ENCODE data around the gene NKIRAS2. TPM values are rescaled to one million over a fixed set of nuclear protein-coding genes. Genes with fewer than 3 reads are reported as not detected.
"Not testable (repeated sequence)": the region's sequence is repeated elsewhere in the genome, so short reads cannot be mapped to it uniquely, and the experiment has no call there.

Gene NKIRAS2
- total RNA-seq, 1 donor from 2014 or later = 28.8 TPM

GRCh38 chr17:42001729-42002128, 18.2 kb upstream of the NKIRAS2 start:
- Histone ChIP-seq H3K9me3 (no peaks in the 10 kb centered on the region), H3K4me1 (peaks cover 12% of the 10 kb centered on the region), H3K4me3 (no peak overlapping the region), H3K27me3 (no peaks in the 10 kb centered on the region), H3K27ac (no peak overlapping the region), H3K36me3 (peaks cover 69% of the 10 kb centered on the region)
- ATAC-seq (no peak), DNase-seq (no peak)
- intact Hi-C loops (cut with DNase I) = no loop called here
- no peak for TF ChIP-seq CTCF (IDR thresholded peaks at IDR 0.05)

DNA sequence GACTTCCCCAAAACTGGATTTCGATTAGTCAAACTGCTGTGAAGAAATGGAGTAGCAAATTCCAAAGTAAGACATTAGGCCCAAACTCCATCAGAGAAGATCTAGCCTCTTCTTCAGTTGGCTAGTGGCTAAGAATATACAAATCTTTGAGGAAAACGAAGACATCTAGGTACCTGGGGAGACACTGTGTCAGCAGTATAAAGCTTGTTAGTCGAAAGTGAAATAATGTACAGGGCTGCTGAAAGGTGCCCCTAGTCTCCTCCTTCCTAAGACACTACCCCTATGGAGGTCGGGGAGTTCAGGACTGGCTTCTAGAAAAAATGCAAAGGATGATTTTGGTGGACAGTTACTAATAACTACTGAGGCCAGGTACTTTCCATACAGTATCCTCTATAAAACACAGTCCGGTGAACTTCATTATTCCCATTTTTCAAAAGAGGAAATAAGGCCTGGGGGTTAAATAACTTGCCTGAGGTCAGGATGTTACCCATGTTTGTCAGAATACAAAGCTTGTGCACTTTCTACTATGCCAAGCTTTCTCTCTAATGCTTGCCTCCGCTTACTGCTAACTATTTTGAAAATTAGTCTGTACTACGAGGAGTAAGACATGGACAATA, 17.6 kb upstream of the NKIRAS2 start:
- H3K27ac ChIP-seq = no peak overlapping the region
- no peak overlapping the region for H3K4me3 ChIP-seq

DNA sequence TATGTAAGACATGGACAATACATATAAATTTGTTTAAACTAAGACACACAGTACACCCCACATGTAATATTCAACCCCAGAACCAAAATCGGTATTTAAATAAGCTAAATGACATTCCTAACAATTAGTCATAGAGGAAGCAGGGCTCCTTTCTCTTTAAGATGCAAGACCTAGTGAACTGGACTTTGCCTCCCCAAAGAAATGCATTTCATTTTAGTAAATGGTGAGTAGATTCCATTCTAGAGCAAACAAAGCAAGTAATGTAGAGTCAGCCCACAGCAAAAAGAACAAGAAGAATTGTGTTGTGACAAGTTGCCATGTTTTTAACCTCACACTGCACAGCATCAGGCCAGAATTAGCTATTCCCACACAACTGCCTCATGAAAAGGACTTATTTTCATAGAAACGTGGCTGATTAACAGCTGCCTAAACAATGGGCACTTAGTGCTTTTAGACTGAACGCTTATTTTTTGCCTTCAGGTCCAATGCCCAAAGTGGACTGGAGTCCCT, 17.0 kb upstream of the NKIRAS2 start:
- H3K36me3 ChIP-seq = peaks cover 57% of the 10 kb centered on the region
- ATAC-seq (no peak), DNase-seq (no peak)
- no peaks in the 10 kb centered on the region for H3K27me3 ChIP-seq
- H3K9me3 ChIP-seq = no peaks in the 10 kb centered on the region
- no peak for TF ChIP-seq CTCF (IDR thresholded peaks at IDR 0.05)
- intact Hi-C loops (cut with DNase I) = no loop called here
- peaks cover 18% of the 10 kb centered on the region for H3K4me1 ChIP-seq
- H3K27ac ChIP-seq = no peak overlapping the region
- no peak overlapping the region for H3K4me3 ChIP-seq

More for the DNA sequence above, 17.6 kb upstream of the NKIRAS2 start:
- Histone ChIP-seq H3K36me3 (peaks cover 63% of the 10 kb centered on the region), H3K9me3 (no peaks in the 10 kb centered on the region), H3K4me1 (peaks cover 17% of the 10 kb centered on the region), H3K27me3 (no peaks in the 10 kb centered on the region)
- ATAC-seq (no peak), DNase-seq (no peak)
- intact Hi-C loops (cut with DNase I) = no loop called here
- TF ChIP-seq CTCF (IDR thresholded peaks at IDR 0.05) = no peak

- Histone ChIP-seq H3K27ac (no peak overlapping the region), H3K27me3 (no peaks in the 10 kb centered on the region), H3K4me1 (peaks cover 30% of the 10 kb centered on the region), H3K36me3 (peaks cover 34% of the 10 kb centered on the region), H3K4me3 (no peak overlapping the region), H3K9me3 (no peaks in the 10 kb centered on the region)
- intact Hi-C loops (cut with DNase I) = no loop called here
- no peak for TF ChIP-seq CTCF (IDR thresholded peaks at IDR 0.05)
- ATAC-seq (no peak), DNase-seq (no peak)
These were observed 14.7 kb upstream of the NKIRAS2 start for GRCh38 chr17:42005166-42005565.

- intact Hi-C loops (cut with DNase I) = no loop called here
- TF ChIP-seq CTCF (IDR thresholded peaks at IDR 0.05) = no peak
- Histone ChIP-seq H3K4me3 (no peak overlapping the region), H3K36me3 (no peaks in the 10 kb centered on the region), H3K4me1 (peaks cover 42% of the 10 kb centered on the region), H3K9me3 (no peaks in the 10 kb centered on the region), H3K27ac (no peak overlapping the region), H3K27me3 (no peaks in the 10 kb centered on the region)
- no peak for DNase-seq
- ATAC-seq = peak; percentile 27
These were observed 10.7 kb upstream of the NKIRAS2 start for GRCh38 chr17:42009170-42009569.

DNA sequence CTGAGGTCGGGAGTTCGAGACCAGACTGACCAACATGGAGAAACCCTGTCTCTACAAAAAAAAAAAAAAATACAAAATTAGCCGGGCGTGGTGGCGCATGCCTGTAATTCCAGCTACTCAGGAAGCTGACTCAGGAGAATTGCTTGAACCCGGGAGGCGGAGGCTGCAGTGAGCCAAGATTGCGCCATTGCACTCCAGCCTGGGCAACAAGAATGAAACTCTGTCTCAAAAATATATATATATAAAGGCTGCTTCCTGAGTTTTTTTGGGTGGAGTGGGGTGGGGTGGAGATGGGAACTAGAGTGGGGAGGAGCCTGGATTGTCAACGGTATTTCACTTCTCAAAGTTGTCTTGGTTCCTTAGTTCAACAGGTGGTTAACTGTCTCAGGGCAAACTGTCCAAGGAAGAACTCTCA, 9.6 kb upstream of the NKIRAS2 start:
- H3K4me1 ChIP-seq = peaks cover 49% of the 10 kb centered on the region
- H3K27me3 ChIP-seq; H3K9me3 ChIP-seq; H3K36me3 ChIP-seq; H3K27ac ChIP-seq; DNase-seq; H3K4me3 ChIP-seq; intact Hi-C loops (cut with DNase I): not testable (repeated sequence)
- ATAC-seq = peak; percentile 66
